Panc1 (cell line): Measurements from ENCODE around the gene TMTC3. TPM values are rescaled to one million over a fixed set of nuclear protein-coding genes. Genes with fewer than 3 reads are reported as not detected.
"Not testable (repeated sequence)": the region's sequence is repeated elsewhere in the genome, so short reads cannot be mapped to it uniquely, and the experiment has no call there.

Experiments
- ATAC-seq: fragments of 200-7000 bp; cut with Tn5 transposase; 2 replicates; pipeline ENCODE4 v1.9.1; 2020; ENCODE audit warnings: mild to moderate bottlenecking, moderate library complexity
- BruUV-seq: library from RNA; stranded (reverse); fragments of 400-500 nt; replicated peaks from 2 replicates; lab custom pipeline; 2021; lab: Mats Ljungman, UMichigan
- CTCF ChIA-PET: fragments of 300-600 bp; sonication (Branson Sonifier 250); formaldehyde crosslinking; loops from one replicate; lab custom pipeline; 2022; ENCODE audit warnings: antibody characterized with exemption; lab: Charles Lee
- POLR2A ChIA-PET: fragments of 300-600 bp; sonication (Branson Sonifier 250); formaldehyde crosslinking; loops from one replicate; lab custom pipeline; 2022; ENCODE audit warnings: antibody characterized with exemption; lab: Charles Lee
- DNase-seq: peaks from one replicate; pipeline ENCODE4 v3.0.0-alpha.2; 2010; ENCODE audit warnings: low read depth, low spot score
- H3K27ac ChIP-seq: 2 replicates; pipeline ENCODE4 v1.5.1; 2011; ENCODE audit warnings: mild to moderate bottlenecking, low read length, inconsistent platforms
- H3K27me3 ChIP-seq: fragments of 200-500 bp; sonication (Bioruptor generic); 2 replicates; pipeline ENCODE4 v1.6.0; 2014; ENCODE audit warnings: low read length, inconsistent platforms; ENCODE audit not compliant: control insufficient read depth, insufficient read depth
- H3K36me3 ChIP-seq: fragments of 200-500 bp; sonication (Bioruptor generic); 2 replicates; pipeline ENCODE4 v1.5.1; 2014; ENCODE audit warnings: inconsistent platforms, mild to moderate bottlenecking, low read length, moderate library complexity; ENCODE audit not compliant: control insufficient read depth, insufficient read depth
- H3K4me1 ChIP-seq: 2 replicates; pipeline ENCODE4 v1.5.1; 2011; ENCODE audit warnings: inconsistent platforms, mild to moderate bottlenecking, low read length, moderate library complexity; ENCODE audit not compliant: control insufficient read depth, insufficient read depth
- H3K4me3 ChIP-seq, 2 experiments: 2 replicates each; pipeline ENCODE4 v1.5.1; 2011 to 2012; ENCODE audit warnings: low read depth in 2 of 2, low read length in 2 of 2, mild to moderate bottlenecking in 2 of 2, inconsistent platforms in 1 of 2, moderate library complexity in 1 of 2
- H3K9me3 ChIP-seq: fragments of 200-500 bp; sonication (Bioruptor generic); 2 replicates; pipeline ENCODE4 v1.5.1; 2014; ENCODE audit warnings: low read depth, mild to moderate bottlenecking, inconsistent platforms, low read length, moderate library complexity; ENCODE audit not compliant: control insufficient read depth, insufficient read depth
- POLR2AphosphoS5 ChIP-seq: IDR thresholded peaks from 2 replicates; pipeline ENCODE4 v1.6.1; 2012; ENCODE audit warnings: mild to moderate bottlenecking, low read depth, low read length, moderate library complexity
- SIN3A ChIP-seq: IDR thresholded peaks from 2 replicates; pipeline ENCODE4 v1.6.1; 2012; ENCODE audit warnings: low read depth, mild to moderate bottlenecking, low read length, moderate library complexity, borderline replicate concordance; ENCODE audit not compliant: insufficient read depth
- TCF7L2 ChIP-seq: IDR thresholded peaks from 2 replicates; pipeline ENCODE4 v1.6.1; 2011; ENCODE audit warnings: mild to moderate bottlenecking, low read depth, low read length, inconsistent platforms
- in situ Hi-C: cut with HindIII; loops from 2 replicates; pipeline ENCODE4 v1.10.0; 2016; ENCODE audit warnings: low sequenced_read_pairs, low pct_unique_long_range_greater_than_20kb
- intact Hi-C: fragments of 100-400 bp; cut with micrococcal nuclease; formaldehyde crosslinking; loops from one replicate; pipeline ENCODE4 v1.10.0; 2022; ENCODE audit not compliant: unreplicated experiment
- total RNA-seq: library from RNA; stranded (reverse); gene quantifications from one replicate; pipeline ENCODE4 v1.2.1, GENCODE V29; 2021; ENCODE audit not compliant: unreplicated experiment
- TF ChIP-seq, protein P1 (sequence below), 2 experiments: IDR thresholded peaks; 2 replicates each; pipeline ENCODE4 v1.6.1; 2011 to 2012; ENCODE audit warnings: low read depth in 2 of 2, control low read depth in 1 of 2, low read length in 1 of 2, mild to moderate bottlenecking in 1 of 2, moderate library complexity in 1 of 2; ENCODE audit not compliant: insufficient read depth in 1 of 2
- TF ChIP-seq, protein P2 (sequence below): fragments of 450-650 bp; IDR thresholded peaks from 2 replicates; pipeline ENCODE4 v1.5.1; 2017; ENCODE audit warnings: mild to moderate bottlenecking

The TMTC3 gene
- total RNA-seq, 1 experiment from 2014 or later: 21.6 TPM

DNA sequence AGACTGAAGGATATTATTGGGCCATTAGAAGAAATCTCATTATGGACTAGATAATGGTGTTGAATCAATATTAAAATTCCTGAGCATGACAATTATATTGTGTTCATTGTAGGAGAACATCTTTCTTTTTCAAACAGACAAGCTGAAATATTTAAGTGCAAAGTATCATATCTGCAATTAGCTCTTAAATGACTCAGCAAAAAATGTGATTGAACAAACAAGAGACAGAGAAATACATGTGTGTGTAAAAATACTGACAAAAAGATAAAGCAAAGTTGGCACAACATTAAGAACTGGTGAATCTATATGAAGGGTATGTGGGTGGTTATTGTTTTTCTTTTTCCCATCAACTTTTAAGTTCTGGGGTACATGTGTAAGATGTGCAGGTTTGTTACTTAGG is 9.7 kb upstream of the TMTC3 start:
- intact Hi-C loops (no loop called here), in situ Hi-C loops (no loop called here)
- ATAC-seq (no peak), DNase-seq (no peak)
- ChIA-PET CTCF (no interaction called here), POLR2A (interaction anchor here (1.1 kb wide), 1 partner anchor 10 kb away, joined by 6 read pairs; the partner anchor contains the start of genes CEP290 and TMTC3)
- H3K27ac ChIP-seq: no peak overlapping the region
- no TSS peak for BruUV-seq
- no peaks in the 10 kb centered on the region for H3K27me3 ChIP-seq
- peaks cover 6% of the 10 kb centered on the region; the same call in 1 of the 2 replicates for H3K36me3 ChIP-seq
- TF ChIP-seq, protein P1, sequence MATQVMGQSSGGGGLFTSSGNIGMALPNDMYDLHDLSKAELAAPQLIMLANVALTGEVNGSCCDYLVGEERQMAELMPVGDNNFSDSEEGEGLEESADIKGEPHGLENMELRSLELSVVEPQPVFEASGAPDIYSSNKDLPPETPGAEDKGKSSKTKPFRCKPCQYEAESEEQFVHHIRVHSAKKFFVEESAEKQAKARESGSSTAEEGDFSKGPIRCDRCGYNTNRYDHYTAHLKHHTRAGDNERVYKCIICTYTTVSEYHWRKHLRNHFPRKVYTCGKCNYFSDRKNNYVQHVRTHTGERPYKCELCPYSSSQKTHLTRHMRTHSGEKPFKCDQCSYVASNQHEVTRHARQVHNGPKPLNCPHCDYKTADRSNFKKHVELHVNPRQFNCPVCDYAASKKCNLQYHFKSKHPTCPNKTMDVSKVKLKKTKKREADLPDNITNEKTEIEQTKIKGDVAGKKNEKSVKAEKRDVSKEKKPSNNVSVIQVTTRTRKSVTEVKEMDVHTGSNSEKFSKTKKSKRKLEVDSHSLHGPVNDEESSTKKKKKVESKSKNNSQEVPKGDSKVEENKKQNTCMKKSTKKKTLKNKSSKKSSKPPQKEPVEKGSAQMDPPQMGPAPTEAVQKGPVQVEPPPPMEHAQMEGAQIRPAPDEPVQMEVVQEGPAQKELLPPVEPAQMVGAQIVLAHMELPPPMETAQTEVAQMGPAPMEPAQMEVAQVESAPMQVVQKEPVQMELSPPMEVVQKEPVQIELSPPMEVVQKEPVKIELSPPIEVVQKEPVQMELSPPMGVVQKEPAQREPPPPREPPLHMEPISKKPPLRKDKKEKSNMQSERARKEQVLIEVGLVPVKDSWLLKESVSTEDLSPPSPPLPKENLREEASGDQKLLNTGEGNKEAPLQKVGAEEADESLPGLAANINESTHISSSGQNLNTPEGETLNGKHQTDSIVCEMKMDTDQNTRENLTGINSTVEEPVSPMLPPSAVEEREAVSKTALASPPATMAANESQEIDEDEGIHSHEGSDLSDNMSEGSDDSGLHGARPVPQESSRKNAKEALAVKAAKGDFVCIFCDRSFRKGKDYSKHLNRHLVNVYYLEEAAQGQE (IDR thresholded peaks at IDR 0.05; ENCODE audit: insufficient read depth in 1 of 2, low read depth in 2 of 2, low read length in 1 of 2): no peak
- TF ChIP-seq SIN3A (no peak), TCF7L2 (no peak), POLR2AphosphoS5 (no peak)
- TF ChIP-seq, protein P2, sequence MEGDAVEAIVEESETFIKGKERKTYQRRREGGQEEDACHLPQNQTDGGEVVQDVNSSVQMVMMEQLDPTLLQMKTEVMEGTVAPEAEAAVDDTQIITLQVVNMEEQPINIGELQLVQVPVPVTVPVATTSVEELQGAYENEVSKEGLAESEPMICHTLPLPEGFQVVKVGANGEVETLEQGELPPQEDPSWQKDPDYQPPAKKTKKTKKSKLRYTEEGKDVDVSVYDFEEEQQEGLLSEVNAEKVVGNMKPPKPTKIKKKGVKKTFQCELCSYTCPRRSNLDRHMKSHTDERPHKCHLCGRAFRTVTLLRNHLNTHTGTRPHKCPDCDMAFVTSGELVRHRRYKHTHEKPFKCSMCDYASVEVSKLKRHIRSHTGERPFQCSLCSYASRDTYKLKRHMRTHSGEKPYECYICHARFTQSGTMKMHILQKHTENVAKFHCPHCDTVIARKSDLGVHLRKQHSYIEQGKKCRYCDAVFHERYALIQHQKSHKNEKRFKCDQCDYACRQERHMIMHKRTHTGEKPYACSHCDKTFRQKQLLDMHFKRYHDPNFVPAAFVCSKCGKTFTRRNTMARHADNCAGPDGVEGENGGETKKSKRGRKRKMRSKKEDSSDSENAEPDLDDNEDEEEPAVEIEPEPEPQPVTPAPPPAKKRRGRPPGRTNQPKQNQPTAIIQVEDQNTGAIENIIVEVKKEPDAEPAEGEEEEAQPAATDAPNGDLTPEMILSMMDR: no peak
- no peak overlapping the region for H3K4me3 ChIP-seq
- H3K4me1 ChIP-seq: no peaks in the 10 kb centered on the region
- H3K9me3 ChIP-seq: no peaks in the 10 kb centered on the region

DNA sequence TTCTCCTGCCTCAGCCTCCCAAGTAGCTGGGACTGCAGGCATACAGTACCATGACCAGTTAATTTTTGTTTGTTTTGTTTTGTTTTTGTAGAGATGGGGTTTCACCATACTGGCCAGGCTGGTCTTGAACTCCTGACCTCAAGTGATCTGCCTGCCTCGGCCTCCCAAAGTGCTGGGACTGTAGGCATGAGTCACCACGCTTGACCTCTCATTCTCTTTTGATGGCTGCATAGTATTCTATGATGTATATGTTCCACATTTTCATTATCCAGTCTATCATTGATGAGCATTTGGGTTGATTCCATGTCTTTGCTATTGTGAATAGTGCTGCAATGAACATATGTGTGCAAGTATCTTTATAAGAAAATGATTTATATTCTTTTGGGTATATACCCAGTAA is 8.9 kb upstream of the TMTC3 start:
- ATAC-seq, in situ Hi-C loops, DNase-seq, BruUV-seq, H3K4me1 ChIP-seq, H3K36me3 ChIP-seq, H3K27ac ChIP-seq, H3K27me3 ChIP-seq, H3K4me3 ChIP-seq, CTCF ChIA-PET, H3K9me3 ChIP-seq, intact Hi-C loops: not testable (repeated sequence)
- POLR2A ChIA-PET: interaction anchor here (1.1 kb wide), 1 partner anchor 9 kb away, joined by 6 read pairs; the partner anchor contains the start of genes CEP290 and TMTC3

DNA sequence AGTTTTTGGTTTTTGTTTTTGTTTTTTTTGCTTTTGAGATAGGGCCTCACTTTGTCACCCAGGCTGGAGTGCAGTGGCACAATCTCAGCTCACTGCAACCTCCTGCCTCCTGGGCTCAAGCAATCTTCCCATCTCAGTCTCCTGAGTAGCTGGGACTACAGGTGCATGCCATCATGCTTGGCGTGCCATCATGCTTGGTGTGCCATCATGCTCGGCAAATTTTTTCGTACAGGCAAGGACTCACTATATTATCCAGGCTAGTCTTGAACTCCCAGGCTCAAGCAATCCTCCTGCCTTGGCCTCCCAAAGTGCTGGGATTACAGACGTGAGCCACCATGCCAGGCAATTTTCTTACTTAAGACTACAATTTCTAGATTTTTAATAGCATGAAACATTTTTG is 2.4 kb upstream of the TMTC3 start:
- H3K9me3 ChIP-seq, H3K27me3 ChIP-seq, CTCF ChIA-PET, in situ Hi-C loops, ATAC-seq, H3K27ac ChIP-seq, DNase-seq, intact Hi-C loops, H3K4me3 ChIP-seq, BruUV-seq, POLR2A ChIA-PET, H3K4me1 ChIP-seq, H3K36me3 ChIP-seq: not testable (repeated sequence)
